Liver (tissue), 9 donors: ENCODE measurements around the gene SLC8A1. TPM values are rescaled to one million over a fixed set of nuclear protein-coding genes. Genes with fewer than 3 reads are reported as not detected.

Experiments
- DNase-seq: peaks from one replicate; pipeline ENCODE4 v3.0.0-alpha.2; 2017; ENCODE audit warnings: low spot score
- H3K27ac ChIP-seq, 2 donors: one replicate each; pipeline ENCODE4 v1.7.0; 2013; ENCODE audit warnings: inconsistent platforms in 2 of 2, low read length in 2 of 2, control low read depth in 1 of 2, low read depth in 1 of 2, mild to moderate bottlenecking in 1 of 2
- H3K27me3 ChIP-seq, 4 donors: one replicate each; pipeline versions ENCODE4 v1.6.1 to v1.7.0; 2013; ENCODE audit warnings: low read length in 3 of 4, inconsistent platforms in 1 of 4, mild to moderate bottlenecking in 1 of 4, moderate library complexity in 1 of 4; ENCODE audit not compliant: control insufficient read depth in 4 of 4, insufficient read depth in 4 of 4
- H3K36me3 ChIP-seq, 4 donors: one replicate each; pipeline versions ENCODE4 v1.6.1 to v1.7.0; 2013; ENCODE audit warnings: low read length in 3 of 4, mild to moderate bottlenecking in 3 of 4, low read depth in 1 of 4, moderate library complexity in 1 of 4; ENCODE audit not compliant: control insufficient read depth in 4 of 4, insufficient read depth in 3 of 4
- H3K4me1 ChIP-seq, 4 donors: one replicate each; pipeline versions ENCODE4 v1.6.1 to v1.7.0; 2013; ENCODE audit warnings: low read length in 3 of 4, mild to moderate bottlenecking in 3 of 4, moderate library complexity in 1 of 4; ENCODE audit not compliant: control insufficient read depth in 4 of 4, insufficient read depth in 4 of 4
- H3K4me3 ChIP-seq, 3 donors: one replicate each; pipeline versions ENCODE4 v1.6.1 to v1.7.0; 2013; ENCODE audit warnings: low read length in 3 of 3, control low read depth in 1 of 3, low read depth in 1 of 3, mild to moderate bottlenecking in 1 of 3
- H3K9ac ChIP-seq, 2 donors: one replicate each; pipeline ENCODE4 v1.7.0; 2013; ENCODE audit warnings: low read length in 2 of 2, mild to moderate bottlenecking in 2 of 2, moderate library complexity in 2 of 2, control low read depth in 1 of 2, low read depth in 1 of 2
- H3K9me3 ChIP-seq, 4 donors: one replicate each; pipeline versions ENCODE4 v1.6.1 to v1.7.0; 2013; ENCODE audit warnings: low read length in 3 of 4; ENCODE audit not compliant: control insufficient read depth in 4 of 4
- ATF3 ChIP-seq: IDR thresholded peaks from 2 replicates; pipeline ENCODE4 v1.6.1; 2016; ENCODE audit warnings: antibody characterized with exemption
- CTCF ChIP-seq: fragments of 150-350 bp; IDR thresholded peaks from 2 replicates; pipeline ENCODE4 v1.5.1; 2017; ENCODE audit warnings: improper control_type of control experiment, low read depth, low read length; ENCODE audit not compliant: missing input control
- EGR1 ChIP-seq, 2 donors: IDR thresholded peaks; 2 replicates each; pipeline ENCODE4 v1.6.1; 2016 to 2018; ENCODE audit warnings: antibody characterized with exemption in 2 of 2, low read depth in 2 of 2
- FOXA1 ChIP-seq: IDR thresholded peaks from 2 replicates; pipeline ENCODE4 v1.6.1; 2016; ENCODE audit warnings: antibody characterized with exemption
- FOXA2 ChIP-seq: IDR thresholded peaks from 2 replicates; pipeline ENCODE4 v1.6.1; 2016; ENCODE audit warnings: antibody characterized with exemption
- GABPA ChIP-seq, 2 donors: IDR thresholded peaks in 1 of 2; conservative IDR thresholded peaks in 1 of 2; 2 replicates each; pipeline ENCODE4 v1.6.1; 2016; ENCODE audit warnings: antibody characterized with exemption in 2 of 2, mild to moderate bottlenecking in 1 of 2, moderate library complexity in 1 of 2
- HNF4A ChIP-seq, 2 donors: conservative IDR thresholded peaks; 2 replicates each; pipeline ENCODE4 v1.6.1; 2016; ENCODE audit warnings: antibody characterized with exemption in 2 of 2, mild to moderate bottlenecking in 2 of 2
- HNF4G ChIP-seq: IDR thresholded peaks from 2 replicates; pipeline ENCODE4 v1.6.1; 2016; ENCODE audit warnings: antibody characterized with exemption
- JUND ChIP-seq, 2 donors: IDR thresholded peaks; 2 replicates each; pipeline ENCODE4 v1.6.1; 2016; ENCODE audit warnings: antibody characterized with exemption in 2 of 2
- MAX ChIP-seq: IDR thresholded peaks from 2 replicates; pipeline ENCODE4 v1.6.1; 2016; ENCODE audit warnings: antibody characterized with exemption
- NR2F2 ChIP-seq: IDR thresholded peaks from 2 replicates; pipeline ENCODE4 v1.6.1; 2016; ENCODE audit warnings: antibody characterized with exemption
- RAD21 ChIP-seq, 2 donors: IDR thresholded peaks; 2 replicates each; pipeline ENCODE4 v1.6.1; 2016; ENCODE audit warnings: antibody characterized with exemption in 2 of 2, mild to moderate bottlenecking in 2 of 2
- REST ChIP-seq: IDR thresholded peaks from 2 replicates; pipeline ENCODE4 v1.6.1; 2016; ENCODE audit warnings: antibody characterized with exemption, mild to moderate bottlenecking
- RXRA ChIP-seq, 2 donors: IDR thresholded peaks; 2 replicates each; pipeline ENCODE4 v1.6.1; 2017 to 2018; ENCODE audit warnings: antibody characterized with exemption in 2 of 2, mild to moderate bottlenecking in 1 of 2
- SP1 ChIP-seq: IDR thresholded peaks from 2 replicates; pipeline ENCODE4 v1.6.1; 2018; ENCODE audit warnings: antibody characterized with exemption, mild to moderate bottlenecking
- TAF1 ChIP-seq: conservative IDR thresholded peaks from 2 replicates; pipeline ENCODE4 v1.6.1; 2016; ENCODE audit warnings: antibody characterized with exemption, mild to moderate bottlenecking
- YY1 ChIP-seq: IDR thresholded peaks from 2 replicates; pipeline ENCODE4 v1.6.1; 2016; ENCODE audit warnings: antibody characterized with exemption, mild to moderate bottlenecking
- ZBTB33 ChIP-seq: IDR thresholded peaks from 2 replicates; pipeline ENCODE4 v1.6.1; 2016; ENCODE audit warnings: antibody characterized with exemption
- WGBS: extraction: QIAGEN DNeasy Blood & Tissue Kit; methylation state at CpG from one replicate; pipeline ENCODE4 v1.1.7; 2013; 5-methylcytosine and 5-hydroxymethylcytosine counted together
- polyA plus RNA-seq, 2 donors: library from polyadenylated mRNA; stranded (reverse) in 1 of 2; unstranded in 1 of 2; fragments of 200-250 nt in 1 of 2; fragments of >200 nt in 1 of 2; fragmentation: Nextera tagmentation in 1 of 2; extraction: Ambion mirVana in 1 of 2; gene quantifications; one replicate each; pipeline versions ENCODE4 v1.2.1 to v1.2.3, GENCODE V29; 2013 to 2015
- total RNA-seq, 2 donors: library from RNA; depleted of rRNA; stranded (reverse); fragments of >200 nt; gene quantifications; one replicate each; pipeline ENCODE4 v1.2.3, GENCODE V29; 2014
- donor health status: healthy.
- donor health status: healthy.
- donor health status: healthy.
- donor health status: healthy.
- donor health status: healthy.

SLC8A1 gene
- total and polyA plus RNA-seq, 4 donors: 1.2 to 18.5 (median 8.2) TPM

- Histone ChIP-seq H3K9ac (no peak overlapping the region), H3K36me3 (no peaks in the 10 kb centered on the region), H3K4me3 (no peak overlapping the region), H3K9me3 (no peaks in the 10 kb centered on the region), H3K27ac (no peak overlapping the region), H3K27me3 (no peaks in the 10 kb centered on the region), H3K4me1 (no peaks in the 10 kb centered on the region)
- WGBS: 3% methylated on average over 1 of the region's 1 CpG
- DNase-seq: no peak
- TF ChIP-seq TAF1 (no peak), SP1 (no peak), HNF4A (conservative IDR thresholded peaks at IDR 0.05) (no peak), ZBTB33 (no peak), EGR1 (IDR thresholded peaks at IDR 0.05; ENCODE audit: low read depth in 2 of 2) (no peak), NR2F2 (no peak), RXRA (IDR thresholded peaks at IDR 0.05) (no peak), RAD21 (IDR thresholded peaks at IDR 0.05) (no peak), GABPA (IDR thresholded peaks at IDR 0.05 in 1 of 2, conservative IDR thresholded peaks at IDR 0.05 in 1 of 2) (no peak), ATF3 (no peak), HNF4G (no peak)
These were observed 283.3 kb downstream of the SLC8A1 start for GRCh38 chr2:40168546-40168945.

GRCh38 chr2:40168032-40168431, 283.9 kb downstream of the SLC8A1 start:
- no peaks in the 10 kb centered on the region for H3K36me3 ChIP-seq
- TF ChIP-seq NR2F2 (no peak), TAF1 (no peak), GABPA (IDR thresholded peaks at IDR 0.05 in 1 of 2, conservative IDR thresholded peaks at IDR 0.05 in 1 of 2) (no peak), RAD21 (IDR thresholded peaks at IDR 0.05) (no peak), EGR1 (IDR thresholded peaks at IDR 0.05; ENCODE audit: low read depth in 2 of 2) (no peak), SP1 (no peak), ZBTB33 (no peak), RXRA (IDR thresholded peaks at IDR 0.05) (no peak), FOXA2 (no peak), ATF3 (no peak), REST (no peak), HNF4A (conservative IDR thresholded peaks at IDR 0.05) (no peak), CTCF (no peak), JUND (IDR thresholded peaks at IDR 0.05) (no peak), MAX (no peak), YY1 (no peak), FOXA1 (no peak), HNF4G (no peak)
- no peak overlapping the region for H3K4me3 ChIP-seq
- H3K9me3 ChIP-seq: no peaks in the 10 kb centered on the region
- no peak for DNase-seq
- no peak overlapping the region for H3K9ac ChIP-seq
- WGBS: 49% methylated on average over 4 of the region's 4 CpGs
- no peak overlapping the region for H3K27ac ChIP-seq
- no peaks in the 10 kb centered on the region for H3K27me3 ChIP-seq
- H3K4me1 ChIP-seq: no peaks in the 10 kb centered on the region
